HG02840 (cell line): ENCODE measurements around the gene MAPK11.

Experiments used
- ATAC-seq: cut with Tn5 transposase; IDR thresholded peaks from one replicate; pipeline ENCODE4 v1.9.1; 2021; ENCODE audit warnings: mild to moderate bottlenecking, moderate library complexity, moderate number of reproducible peaks; ENCODE audit not compliant: unreplicated experiment, low FRiP score

Gene MAPK11

GRCh38 chr22:50228366-50228765 is 41.8 kb downstream of the MAPK11 start:
- ATAC-seq = no peak

- ATAC-seq = no peak
Measured at GRCh38 chr22:50227579-50228215, 42.5 kb downstream of the MAPK11 start.

- ATAC-seq = no peak
Measured at GRCh38 chr22:50226875-50227165, 43.4 kb downstream of the MAPK11 start.

- ATAC-seq = no peak
Measured at GRCh38 chr22:50226063-50226874, 43.9 kb downstream of the MAPK11 start.

GRCh38 chr22:50225200-50225969 is 44.8 kb downstream of the MAPK11 start:
- no peak for ATAC-seq

- no peak for ATAC-seq
Measured at GRCh38 chr22:50224071-50224470, 46.1 kb downstream of the MAPK11 start.

- ATAC-seq = no peak
Measured at GRCh38 chr22:50222508-50222907, 47.7 kb downstream of the MAPK11 start.

- ATAC-seq = no peak
Measured at GRCh38 chr22:50221410-50222300, 48.5 kb downstream of the MAPK11 start.

- ATAC-seq = no peak
Measured at GRCh38 chr22:50220603-50221409, 49.4 kb downstream of the MAPK11 start.

- ATAC-seq = no peak
Measured at GRCh38 chr22:50219800-50220602, 50.2 kb downstream of the MAPK11 start.

GRCh38 chr22:50218996-50219727 is 51.0 kb downstream of the MAPK11 start:
- ATAC-seq = no peak

- ATAC-seq = no peak
Measured at GRCh38 chr22:50218153-50218995, 51.8 kb downstream of the MAPK11 start.

GRCh38 chr22:50217543-50218152 is 52.5 kb downstream of the MAPK11 start:
- ATAC-seq = no peak

GRCh38 chr22:50216684-50217520 is 53.3 kb downstream of the MAPK11 start:
- ATAC-seq = no peak

- ATAC-seq = no peak
Measured at GRCh38 chr22:50216055-50216683, 54.0 kb downstream of the MAPK11 start.
